Keratinocyte (primary cell): Measurements from ENCODE around the gene L3MBTL4. TPM values are rescaled to one million over a fixed set of nuclear protein-coding genes. Genes with fewer than 3 reads are reported as not detected.

Experiments used
- DNase-seq: peaks from one replicate; pipeline ENCODE4 v3.0.0-alpha.2; 2011; ENCODE audit warnings: low read depth, missing footprints, low spot score
- FAIRE-seq: peaks from 2 replicates; lab custom pipeline; 2011; peaks lifted over from hg19 to GRCh38; lab: Jason Lieb, UNC
- H2AFZ ChIP-seq: 2 replicates; pipeline ENCODE4 v1.6.0; 2012; ENCODE audit warnings: low read length, control low read depth, inconsistent platforms; ENCODE audit not compliant: control insufficient read depth
- H3K27ac ChIP-seq: 2 replicates; pipeline ENCODE4 v1.5.1; 2011; ENCODE audit warnings: low read length; ENCODE audit not compliant: control insufficient read depth, insufficient read depth
- H3K27me3 ChIP-seq: 3 replicates; pipeline ENCODE4 v1.6.0; 2011; ENCODE audit warnings: low read length; ENCODE audit not compliant: control insufficient read depth, insufficient read depth; ENCODE audit errors: extremely low read depth
- H3K36me3 ChIP-seq, 2 experiments: 2 replicates in 1 of 2; 3 replicates in 1 of 2; pipeline ENCODE4 v1.5.1; 2011; ENCODE audit warnings: low read length in 2 of 2, mild to moderate bottlenecking in 1 of 2; ENCODE audit not compliant: control insufficient read depth in 2 of 2, insufficient read depth in 2 of 2; ENCODE audit errors: extremely low read depth in 1 of 2
- H3K4me1 ChIP-seq: 3 replicates; pipeline ENCODE4 v1.5.1; 2011; ENCODE audit warnings: low read length; ENCODE audit not compliant: control insufficient read depth, insufficient read depth; ENCODE audit errors: extremely low read depth
- H3K4me2 ChIP-seq: 3 replicates; pipeline ENCODE4 v1.6.0; 2011; ENCODE audit warnings: low read depth, low read length; ENCODE audit not compliant: control insufficient read depth, insufficient read depth; ENCODE audit errors: extremely low read depth
- H3K4me3 ChIP-seq, 3 experiments: fragments of 200-600 bp in 1 of 3; sonication (generic) in 1 of 3; 2 replicates in 2 of 3; 3 replicates in 1 of 3; pipeline ENCODE4 v1.5.1; 2011 to 2016; ENCODE audit warnings: low read length in 3 of 3, mild to moderate bottlenecking in 3 of 3, control low read depth in 2 of 3, inconsistent platforms in 1 of 3, low read depth in 1 of 3, mixed read lengths in 1 of 3, mixed run types in 1 of 3, moderate library complexity in 1 of 3; ENCODE audit not compliant: control insufficient read depth in 2 of 3, insufficient read depth in 2 of 3; ENCODE audit errors: extremely low read depth in 1 of 3
- H3K79me2 ChIP-seq: 2 replicates; pipeline ENCODE4 v1.6.0; 2012; ENCODE audit warnings: low read length; ENCODE audit not compliant: control insufficient read depth, insufficient read depth
- H3K9ac ChIP-seq: 3 replicates; pipeline ENCODE4 v1.6.0; 2011; ENCODE audit warnings: low read length; ENCODE audit not compliant: control insufficient read depth, insufficient read depth; ENCODE audit errors: extremely low read depth
- H3K9me1 ChIP-seq: 3 replicates; pipeline ENCODE4 v1.6.0; 2011; ENCODE audit warnings: low read length; ENCODE audit not compliant: control insufficient read depth, insufficient read depth; ENCODE audit errors: extremely low read depth
- H3K9me3 ChIP-seq: 2 replicates; pipeline ENCODE4 v1.5.1; 2012; ENCODE audit warnings: low read depth, low read length; ENCODE audit not compliant: control insufficient read depth
- H4K20me1 ChIP-seq: 3 replicates; pipeline ENCODE4 v1.6.0; 2011; ENCODE audit warnings: low read length; ENCODE audit not compliant: control insufficient read depth, insufficient read depth; ENCODE audit errors: extremely low read depth
- EZH2 ChIP-seq: IDR thresholded peaks from one replicate; pipeline ENCODE4 v1.6.1; 2012; ENCODE audit warnings: inconsistent platforms, mild to moderate bottlenecking, low read length, moderate library complexity
- dilution Hi-C: fragments of 300-500 bp; cut with MboI; formaldehyde crosslinking; loops from one replicate; pipeline ENCODE4 v1.7.0; 2020; ENCODE audit warnings: low sequenced_read_pairs; ENCODE audit not compliant: extremely low pct_ligation_motif_present
- polyA plus RNA-seq, 5 experiments: library from polyadenylated mRNA; depleted of rRNA in 3 of 5; stranded (reverse) in 3 of 5; stranded (forward) in 1 of 5; unstranded in 1 of 5; fragments of >200 nt; gene quantifications; 1 replicate in 1 of 5; 2 replicates in 3 of 5; 3 replicates in 1 of 5; pipeline versions ENCODE4 v1.2.1 to v1.2.3, GENCODE V29; 2011 to 2012; ENCODE audit warnings: missing spikeins in 2 of 5, low read depth in 1 of 5, low replicate concordance in 1 of 5
- TF ChIP-seq, protein P1 (sequence below), 3 experiments: IDR thresholded peaks in 1 of 3; conservative IDR thresholded peaks in 1 of 3; optimal IDR thresholded peaks in 1 of 3; 2 replicates in 2 of 3; 3 replicates in 1 of 3; pipeline versions ENCODE3 to v1.5.1; 2011; ENCODE audit warnings: low read length in 3 of 3, mild to moderate bottlenecking in 3 of 3, moderate library complexity in 2 of 3, control low read depth in 1 of 3, inconsistent platforms in 1 of 3; ENCODE audit not compliant: insufficient read depth in 2 of 3; ENCODE audit errors: extremely low read depth in 1 of 3

L3MBTL4 gene
- polyA plus RNA-seq, 1 donor (not counting 4 experiments of a cell fraction or from before 2014, with no cell fraction given) = 0.17 TPM

DNA sequence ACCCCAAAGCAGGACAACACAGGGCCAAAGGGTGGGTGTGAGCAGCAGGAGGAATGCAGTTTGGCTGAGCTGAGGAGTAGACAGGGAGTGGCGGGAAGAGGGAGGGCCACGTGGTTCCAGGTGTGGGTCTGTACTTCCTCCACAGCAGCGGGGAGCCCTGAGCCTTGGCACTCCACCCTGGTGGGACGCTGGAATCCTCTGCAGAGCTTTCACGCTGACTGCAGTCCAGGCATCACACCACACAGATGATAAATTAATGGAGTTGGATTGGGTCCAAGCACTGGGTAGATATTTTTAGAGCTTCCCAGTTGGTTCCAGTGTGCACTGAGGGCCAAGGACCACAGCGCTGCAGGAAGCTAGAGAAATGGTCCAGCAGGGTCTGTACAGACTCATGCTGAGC is 452.3 kb downstream of the L3MBTL4 start:
- no peaks in the 10 kb centered on the region for H3K9me3 ChIP-seq
- no peak overlapping the region for H3K27ac ChIP-seq
- no peaks in the 10 kb centered on the region for H3K36me3 ChIP-seq
- no peak overlapping the region for H3K4me3 ChIP-seq
- no peak overlapping the region for H3K9ac ChIP-seq
- no peak overlapping the region for H3K4me2 ChIP-seq
- dilution Hi-C loops = no loop called here
- TF ChIP-seq, protein P1, sequence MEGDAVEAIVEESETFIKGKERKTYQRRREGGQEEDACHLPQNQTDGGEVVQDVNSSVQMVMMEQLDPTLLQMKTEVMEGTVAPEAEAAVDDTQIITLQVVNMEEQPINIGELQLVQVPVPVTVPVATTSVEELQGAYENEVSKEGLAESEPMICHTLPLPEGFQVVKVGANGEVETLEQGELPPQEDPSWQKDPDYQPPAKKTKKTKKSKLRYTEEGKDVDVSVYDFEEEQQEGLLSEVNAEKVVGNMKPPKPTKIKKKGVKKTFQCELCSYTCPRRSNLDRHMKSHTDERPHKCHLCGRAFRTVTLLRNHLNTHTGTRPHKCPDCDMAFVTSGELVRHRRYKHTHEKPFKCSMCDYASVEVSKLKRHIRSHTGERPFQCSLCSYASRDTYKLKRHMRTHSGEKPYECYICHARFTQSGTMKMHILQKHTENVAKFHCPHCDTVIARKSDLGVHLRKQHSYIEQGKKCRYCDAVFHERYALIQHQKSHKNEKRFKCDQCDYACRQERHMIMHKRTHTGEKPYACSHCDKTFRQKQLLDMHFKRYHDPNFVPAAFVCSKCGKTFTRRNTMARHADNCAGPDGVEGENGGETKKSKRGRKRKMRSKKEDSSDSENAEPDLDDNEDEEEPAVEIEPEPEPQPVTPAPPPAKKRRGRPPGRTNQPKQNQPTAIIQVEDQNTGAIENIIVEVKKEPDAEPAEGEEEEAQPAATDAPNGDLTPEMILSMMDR (optimal IDR thresholded peaks at IDR 0.05 in 1 of 3, IDR thresholded peaks at IDR 0.05 in 1 of 3, conservative IDR thresholded peaks at IDR 0.05 in 1 of 3; ENCODE audit: extremely low read depth in 1 of 3, insufficient read depth in 2 of 3, low read length in 3 of 3) = no peak
- no peak for TF ChIP-seq EZH2
- no peak for DNase-seq
- H3K79me2 ChIP-seq = no peaks in the 10 kb centered on the region
- no peak overlapping the region for H2AFZ ChIP-seq
- H3K4me1 ChIP-seq = peaks cover 6% of the 10 kb centered on the region
- no peak for FAIRE-seq
- no peaks in the 10 kb centered on the region for H4K20me1 ChIP-seq
- H3K27me3 ChIP-seq = no peaks in the 10 kb centered on the region
- no peaks in the 10 kb centered on the region for H3K9me1 ChIP-seq

DNA sequence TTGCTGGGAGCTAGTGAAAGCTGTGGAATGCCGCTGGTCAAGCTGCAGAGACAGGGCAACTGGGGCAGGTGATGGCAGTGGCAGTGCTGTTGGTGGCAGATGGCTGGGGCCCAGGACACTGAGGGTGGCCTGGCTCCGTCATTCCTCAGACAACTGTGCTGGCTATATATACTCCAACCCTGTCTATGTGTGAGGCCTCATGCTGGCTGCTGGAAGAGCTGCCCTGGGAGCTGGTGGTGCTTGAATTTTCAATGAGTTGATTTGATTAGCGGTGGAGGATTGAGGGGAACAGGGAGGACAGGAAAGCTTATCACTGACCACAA is 452.9 kb downstream of the L3MBTL4 start:
- Histone ChIP-seq H3K4me2 (no peak overlapping the region), H3K9ac (no peak overlapping the region), H3K4me1 (peaks cover 6% of the 10 kb centered on the region), H3K9me1 (no peaks in the 10 kb centered on the region), H4K20me1 (no peaks in the 10 kb centered on the region), H3K27me3 (no peaks in the 10 kb centered on the region), H3K9me3 (no peaks in the 10 kb centered on the region), H3K27ac (no peak overlapping the region), H3K36me3 (no peaks in the 10 kb centered on the region), H2AFZ (no peak overlapping the region), H3K4me3 (no peak overlapping the region), H3K79me2 (no peaks in the 10 kb centered on the region)
- DNase-seq = no peak
- dilution Hi-C loops = no loop called here
- TF ChIP-seq, protein P1 (optimal IDR thresholded peaks at IDR 0.05 in 1 of 3, IDR thresholded peaks at IDR 0.05 in 1 of 3, conservative IDR thresholded peaks at IDR 0.05 in 1 of 3; ENCODE audit: extremely low read depth in 1 of 3, insufficient read depth in 2 of 3, low read length in 3 of 3) = no peak
- TF ChIP-seq EZH2 = no peak
- FAIRE-seq = no peak
